ENCODE results near the gene ASAP2.

ASAP2 gene

GRCh38 chr2:9366026-9366425, 159.4 kb downstream of the ASAP2 start:
- no peak for TF ChIP-seq CTCF (IDR thresholded peaks at IDR 0.05; ENCODE audit: insufficient read depth, low read depth, low read length, missing control alignments)
- H3K4me3 ChIP-seq (ENCODE audit: low read length), result no peak overlapping the region
- no peak for DNase-seq (ENCODE audit: low read depth)

- no peak overlapping the region for H3K4me3 ChIP-seq (ENCODE audit: low read length)
- no peak for DNase-seq (ENCODE audit: low read depth)
- no peak for TF ChIP-seq CTCF (IDR thresholded peaks at IDR 0.05; ENCODE audit: insufficient read depth, low read depth, low read length, missing control alignments)
Observed at GRCh38 chr2:9370746-9371145, 164.1 kb downstream of the ASAP2 start.

GRCh38 chr2:9373047-9373446, 166.4 kb downstream of the ASAP2 start:
- no peak for DNase-seq (ENCODE audit: low read depth)
- H3K4me3 ChIP-seq (ENCODE audit: low read length), result no peak overlapping the region
- no peak for TF ChIP-seq CTCF (IDR thresholded peaks at IDR 0.05; ENCODE audit: insufficient read depth, low read depth, low read length, missing control alignments)

- TF ChIP-seq CTCF (IDR thresholded peaks at IDR 0.05; ENCODE audit: insufficient read depth, low read depth, low read length, missing control alignments), result no peak
- no peak overlapping the region for H3K4me3 ChIP-seq (ENCODE audit: low read length)
- DNase-seq (ENCODE audit: low read depth), result no peak
Observed at GRCh38 chr2:9373476-9373875, 166.9 kb downstream of the ASAP2 start.

- no peak for TF ChIP-seq CTCF (IDR thresholded peaks at IDR 0.05; ENCODE audit: insufficient read depth, low read depth, low read length, missing control alignments)
- no peak overlapping the region for H3K4me3 ChIP-seq (ENCODE audit: low read length)
- DNase-seq (ENCODE audit: low read depth), result no peak
Observed at GRCh38 chr2:9374071-9374730, 167.6 kb downstream of the ASAP2 start.

GRCh38 chr2:9375857-9376428, 169.3 kb downstream of the ASAP2 start:
- DNase-seq (ENCODE audit: low read depth), result no peak
- H3K4me3 ChIP-seq (ENCODE audit: low read length), result no peak overlapping the region
- TF ChIP-seq CTCF (IDR thresholded peaks at IDR 0.05; ENCODE audit: insufficient read depth, low read depth, low read length, missing control alignments), result no peak

All from epithelial cell of esophagus (primary cell).